ENCODE measurements around the gene PCDHGA7. TPM values are rescaled to one million over a fixed set of nuclear protein-coding genes. Genes with fewer than 3 reads are reported as not detected.
"Not testable (repeated sequence)": the region's sequence is repeated elsewhere in the genome, so short reads cannot be mapped to it uniquely, and the experiment has no call there.

PCDHGA7 gene
- total RNA-seq, 1 donor from 2014 or later, result 5.2 TPM

- no peak for DNase-seq (ENCODE audit: extremely low spot score in 2 of 2)
- Histone ChIP-seq H3K27ac (no peak overlapping the region), H3K4me3 (no peak overlapping the region), H3K9me3 (peaks cover 87% of the 10 kb centered on the region), H3K4me1 (no peaks in the 10 kb centered on the region), H3K36me3 (peaks cover 0 to 6% of the 10 kb centered on the region in 2 donors), H3K27me3 (no peaks in the 10 kb centered on the region)
- intact Hi-C loops (cut with DNase I), result loop anchor here (10.0 kb wide), 2 partner anchors 115 to 155 kb away; no protein-coding TSS in a partner anchor
- TF ChIP-seq POLR2A (IDR thresholded peaks at IDR 0.05) (no peak), POLR2AphosphoS5 (IDR thresholded peaks at IDR 0.05; ENCODE audit: insufficient read depth in 1 of 2, low read depth in 1 of 2) (no peak), CTCF (IDR thresholded peaks at IDR 0.05) (no peak)
These were observed 27.2 kb downstream of the PCDHGA7 start for GRCh38 chr5:141409598-141410306.

GRCh38 chr5:141411575-141411974 lies 29.0 kb downstream of the PCDHGA7 start:
- no peak overlapping the region for H3K4me3 ChIP-seq

GRCh38 chr5:141412854-141413539 lies 30.5 kb downstream of the PCDHGA7 start, which contains the start of gene PCDHGA10:
Gene PCDHGA10 (plus strand): TSS chr5:141412987. CDS start chr5:141413176, 189 bp downstream.
- no peak for DNase-seq (ENCODE audit: extremely low spot score in 2 of 2)
- intact Hi-C loops (cut with DNase I), result loop anchor here (10.0 kb wide), 2 partner anchors 112 to 152 kb away; no protein-coding TSS in a partner anchor
- Histone ChIP-seq H3K27ac (no peak within 1 kb of the TSS), H3K36me3 (peaks cover 0 to 6% of the 10 kb centered on the region in 2 donors), H3K27me3 (no peaks in the 10 kb centered on the region), H3K9me3 (peaks cover 76% of the 10 kb centered on the region), H3K4me3 (peak within 1 kb of the TSS; percentile 10 to 26), H3K4me1 (no peaks in the 10 kb centered on the region)
- TF ChIP-seq CTCF (IDR thresholded peaks at IDR 0.05) (peak in 1 of 3 experiments; percentile 19), POLR2A (IDR thresholded peaks at IDR 0.05) (no peak)

More at GRCh38 chr5:141411575-141411974, 29.0 kb downstream of the PCDHGA7 start:
- H3K27me3 ChIP-seq, result no peaks in the 10 kb centered on the region
- TF ChIP-seq CTCF (IDR thresholded peaks at IDR 0.05) (no peak), POLR2AphosphoS5 (IDR thresholded peaks at IDR 0.05; ENCODE audit: insufficient read depth in 1 of 2, low read depth in 1 of 2) (no peak), POLR2A (IDR thresholded peaks at IDR 0.05) (no peak)
- intact Hi-C loops (cut with DNase I), result loop anchor here (10.0 kb wide), 2 partner anchors 113 to 153 kb away; no protein-coding TSS in a partner anchor
- DNase-seq (ENCODE audit: extremely low spot score in 2 of 2), result no peak
- H3K9me3 ChIP-seq, result peaks cover 81% of the 10 kb centered on the region
- H3K36me3 ChIP-seq, result peaks cover 0 to 6% of the 10 kb centered on the region in 2 donors
- no peaks in the 10 kb centered on the region for H3K4me1 ChIP-seq
- H3K27ac ChIP-seq, result no peak overlapping the region

GRCh38 chr5:141413540-141414069 lies 31.1 kb downstream of the PCDHGA7 start:
- Histone ChIP-seq H3K4me1 (no peaks in the 10 kb centered on the region), H3K27me3 (no peaks in the 10 kb centered on the region), H3K27ac (no peak overlapping the region), H3K9me3 (peaks cover 78% of the 10 kb centered on the region), H3K4me3 (peak overlapping the region; percentile 10 to 26), H3K36me3 (peaks cover 0 to 6% of the 10 kb centered on the region in 2 donors)
- no peak for DNase-seq (ENCODE audit: extremely low spot score in 2 of 2)
- intact Hi-C loops (cut with DNase I), result loop anchor here (10.0 kb wide), 2 partner anchors 111 to 151 kb away; no protein-coding TSS in a partner anchor
- TF ChIP-seq POLR2A (IDR thresholded peaks at IDR 0.05) (no peak), CTCF (IDR thresholded peaks at IDR 0.05) (no peak), POLR2AphosphoS5 (IDR thresholded peaks at IDR 0.05; ENCODE audit: insufficient read depth in 1 of 2, low read depth in 1 of 2) (no peak)

- H3K9me3 ChIP-seq, result peaks cover 78% of the 10 kb centered on the region
- DNase-seq (ENCODE audit: extremely low spot score in 2 of 2); H3K27ac ChIP-seq; H3K4me3 ChIP-seq; H3K27me3 ChIP-seq; H3K36me3 ChIP-seq; H3K4me1 ChIP-seq: not testable (repeated sequence)
- intact Hi-C loops (cut with DNase I), result loop anchor here (10.0 kb wide), 2 partner anchors 110 to 150 kb away; no protein-coding TSS in a partner anchor
These were observed 32.2 kb downstream of the PCDHGA7 start for GRCh38 chr5:141414548-141415274.

GRCh38 chr5:141415275-141415618 lies 32.7 kb downstream of the PCDHGA7 start:
- intact Hi-C loops (cut with DNase I), result loop anchor here (10.0 kb wide), 2 partner anchors 110 to 150 kb away; no protein-coding TSS in a partner anchor
- not testable (repeated sequence) for H3K4me3 ChIP-seq; H3K36me3 ChIP-seq; H3K27ac ChIP-seq; DNase-seq (ENCODE audit: extremely low spot score in 2 of 2); H3K27me3 ChIP-seq; H3K4me1 ChIP-seq
- peaks cover 78% of the 10 kb centered on the region for H3K9me3 ChIP-seq
